ENCODE results near the gene FAM20B. TPM values are rescaled to one million over a fixed set of nuclear protein-coding genes. Genes with fewer than 3 reads are reported as not detected.

FAM20B gene
- total RNA-seq, 1 donor from 2014 or later = 37.3 TPM

- DNase-seq (ENCODE audit: low spot score) = peak; percentile 67
- no peaks in the 10 kb centered on the region for H3K9me3 Mint-ChIP-seq (ENCODE audit: low read depth)
- peaks cover 27% of the 10 kb centered on the region for H3K36me3 Mint-ChIP-seq (ENCODE audit: low read depth)
These were observed 66.0 kb downstream of the FAM20B start for GRCh38 chr1:179091691-179092165.

GRCh38 chr1:179092896-179093461 is 67.3 kb downstream of the FAM20B start:
- Mint-ChIP-seq H3K4me3 (ENCODE audit: unreplicated experiment) (no peak overlapping the region), H3K9me3 (ENCODE audit: low read depth) (no peaks in the 10 kb centered on the region), H3K36me3 (ENCODE audit: low read depth) (peaks cover 33% of the 10 kb centered on the region), H3K27me3 (ENCODE audit: low read depth) (no peaks in the 10 kb centered on the region), H3K27ac (ENCODE audit: unreplicated experiment) (peak overlapping the region; percentile 83), H3K4me1 (ENCODE audit: low read depth) (peaks cover 26% of the 10 kb centered on the region)
- TF ChIP-seq CTCF (IDR thresholded peaks at IDR 0.05) = no peak
- DNase-seq (ENCODE audit: low spot score) = peak; percentile 36

More at GRCh38 chr1:179091691-179092165, 66.0 kb downstream of the FAM20B start:
- no peaks in the 10 kb centered on the region for H3K27me3 Mint-ChIP-seq (ENCODE audit: low read depth)
- no peak for TF ChIP-seq CTCF (IDR thresholded peaks at IDR 0.05)
- peaks cover 26% of the 10 kb centered on the region for H3K4me1 Mint-ChIP-seq (ENCODE audit: low read depth)
- H3K27ac Mint-ChIP-seq (ENCODE audit: unreplicated experiment) = peak overlapping the region; percentile 83
- H3K4me3 Mint-ChIP-seq (ENCODE audit: unreplicated experiment) = no peak overlapping the region

- DNase-seq (ENCODE audit: low spot score) = peak; percentile 29
- Mint-ChIP-seq H3K4me3 (ENCODE audit: unreplicated experiment) (no peak overlapping the region), H3K27me3 (ENCODE audit: low read depth) (no peaks in the 10 kb centered on the region), H3K27ac (ENCODE audit: unreplicated experiment) (no peak overlapping the region), H3K9me3 (ENCODE audit: low read depth) (no peaks in the 10 kb centered on the region), H3K4me1 (ENCODE audit: low read depth) (peaks cover 26% of the 10 kb centered on the region), H3K36me3 (ENCODE audit: low read depth) (peaks cover 29% of the 10 kb centered on the region)
- no peak for TF ChIP-seq CTCF (IDR thresholded peaks at IDR 0.05)
These were observed 69.1 kb downstream of the FAM20B start for GRCh38 chr1:179094818-179095217.

- peaks cover 24% of the 10 kb centered on the region for H3K4me1 Mint-ChIP-seq (ENCODE audit: low read depth)
- no peaks in the 10 kb centered on the region for H3K9me3 Mint-ChIP-seq (ENCODE audit: low read depth)
- H3K27me3 Mint-ChIP-seq (ENCODE audit: low read depth) = no peaks in the 10 kb centered on the region
- TF ChIP-seq CTCF (IDR thresholded peaks at IDR 0.05) = no peak
- DNase-seq (ENCODE audit: low spot score) = peak; percentile 25
- no peak overlapping the region for H3K4me3 Mint-ChIP-seq (ENCODE audit: unreplicated experiment)
- H3K36me3 Mint-ChIP-seq (ENCODE audit: low read depth) = peaks cover 29% of the 10 kb centered on the region
- H3K27ac Mint-ChIP-seq (ENCODE audit: unreplicated experiment) = peak overlapping the region; percentile 33
These were observed 69.7 kb downstream of the FAM20B start for GRCh38 chr1:179095377-179095776.

- no peak for TF ChIP-seq CTCF (IDR thresholded peaks at IDR 0.05)
- Mint-ChIP-seq H3K27me3 (ENCODE audit: low read depth) (no peaks in the 10 kb centered on the region), H3K27ac (ENCODE audit: unreplicated experiment) (no peak overlapping the region), H3K4me3 (ENCODE audit: unreplicated experiment) (no peak overlapping the region), H3K9me3 (ENCODE audit: low read depth) (no peaks in the 10 kb centered on the region), H3K4me1 (ENCODE audit: low read depth) (peaks cover 21% of the 10 kb centered on the region), H3K36me3 (ENCODE audit: low read depth) (peaks cover 34% of the 10 kb centered on the region)
- no peak for DNase-seq (ENCODE audit: low spot score)
These were observed 70.2 kb downstream of the FAM20B start for GRCh38 chr1:179095924-179096323.

All from chondrocyte (in vitro differentiated cells).